Stomach (tissue), 4 donors: ENCODE data around the gene ADAM22.

Source experiments
- CTCF ChIP-seq, 7 experiments: fragments of 450-650 bp in 4 of 7; fragments of 200-600 bp in 3 of 7; sonication (generic) in 3 of 7; IDR thresholded peaks; one replicate each; pipeline ENCODE4 v1.5.1; 2016 to 2019; ENCODE audit warnings: antibody characterized with exemption in 7 of 7, control low read depth in 2 of 7, mild to moderate bottlenecking in 1 of 7
- EP300 ChIP-seq: sonication (generic); formaldehyde crosslinking; IDR thresholded peaks from one replicate; pipeline ENCODE4 v1.6.1; 2017; ENCODE audit warnings: antibody characterized with exemption
- POLR2A ChIP-seq, 4 donors: fragments of 450-650 bp; IDR thresholded peaks; one replicate each; pipeline ENCODE4 v1.6.1; 2016; ENCODE audit warnings: antibody characterized with exemption in 4 of 4, control low read depth in 2 of 4, mild to moderate bottlenecking in 1 of 4, moderate library complexity in 1 of 4
- POLR2AphosphoS5 ChIP-seq, 3 donors: sonication (generic); formaldehyde crosslinking; IDR thresholded peaks; one replicate each; pipeline ENCODE4 v1.6.1; 2016; ENCODE audit warnings: antibody characterized with exemption in 3 of 3

- TF ChIP-seq CTCF (IDR thresholded peaks at IDR 0.05), result no peak
- no peak for TF ChIP-seq POLR2A (IDR thresholded peaks at IDR 0.05)
- TF ChIP-seq POLR2AphosphoS5 (IDR thresholded peaks at IDR 0.05), result no peak
- no peak for TF ChIP-seq EP300
These were observed 181.3 kb downstream of the ADAM22 start for GRCh38 chr7:88115258-88115796.
